ENCODE measurements around the gene UPF1.

- TF ChIP-seq ZNF70 (CRISPR knock-in tag; IDR thresholded peaks at IDR 0.05): no peak
- TF ChIP-seq PATZ1 (CRISPR knock-in tag; IDR thresholded peaks at IDR 0.05; ENCODE audit: borderline replicate concordance): no peak
- no peak for TF ChIP-seq OSR1 (CRISPR knock-in tag; IDR thresholded peaks at IDR 0.05)
- TF ChIP-seq TOX (CRISPR knock-in tag; IDR thresholded peaks at IDR 0.05; ENCODE audit: borderline replicate concordance): no peak
- no peak for TF ChIP-seq ZFP30 (CRISPR knock-in tag; IDR thresholded peaks at IDR 0.05)
- no peak for TF ChIP-seq RARB (CRISPR knock-in tag; IDR thresholded peaks at IDR 0.05)
- TF ChIP-seq POU6F1 (CRISPR knock-in tag; IDR thresholded peaks at IDR 0.05; ENCODE audit: borderline replicate concordance, low read depth): no peak
Measured at GRCh38 chr19:18817574-18817973, 14.2 kb upstream of the UPF1 start.

All from SK-N-SH treated with all-trans-retinoic acid at 6 μM for 48 hours (cell line).